PC-9 (cell line): ENCODE data around the gene FUCA2. TPM values are rescaled to one million over a fixed set of nuclear protein-coding genes. Genes with fewer than 3 reads are reported as not detected.

ENCODE experiments used
- BruUV-seq: library from RNA; stranded (reverse); fragments of 400-500 nt; replicated peaks from 2 replicates; lab custom pipeline; 2021; lab: Mats Ljungman, UMichigan
- CTCF ChIA-PET: fragments of 300-600 bp; sonication (Branson Sonifier 250); formaldehyde crosslinking; loops from one replicate; lab custom pipeline; 2022; ENCODE audit warnings: antibody characterized with exemption; lab: Charles Lee
- POLR2A ChIA-PET: fragments of 300-600 bp; sonication (Branson Sonifier 250); formaldehyde crosslinking; loops from one replicate; lab custom pipeline; 2022; ENCODE audit warnings: antibody characterized with exemption; ENCODE audit not compliant: unreplicated experiment; lab: Charles Lee
- DNase-seq, 2 experiments: peaks; one replicate each; pipeline versions ENCODE4 v3.0.0 to v3.0.0-alpha.2; 2015 to 2022; ENCODE audit warnings: mixed read lengths in 1 of 2
- H2AFZ ChIP-seq: fragments of 200-600 bp; sonication (generic); 2 replicates; pipeline ENCODE4 v1.8.1; 2017; ENCODE audit warnings: antibody characterized with exemption
- H3F3A ChIP-seq: fragments of 200-600 bp; sonication (generic); 2 replicates; pipeline ENCODE4 v1.8.1; 2017; ENCODE audit warnings: antibody characterized with exemption, mild to moderate bottlenecking, low read depth; ENCODE audit not compliant: insufficient read depth
- H3K27ac ChIP-seq: fragments of 200-600 bp; sonication (generic); 2 replicates; pipeline ENCODE4 v1.6.1; 2016; ENCODE audit warnings: mixed run types
- H3K27me3 ChIP-seq: fragments of 200-600 bp; sonication (generic); 2 replicates; pipeline ENCODE4 v1.6.1; 2016; ENCODE audit warnings: low read depth, mixed run types; ENCODE audit not compliant: insufficient read depth
- H3K36me3 ChIP-seq: fragments of 200-600 bp; sonication (generic); 2 replicates; pipeline ENCODE4 v1.6.1; 2016; ENCODE audit warnings: low read depth, mixed run types
- H3K4me1 ChIP-seq: fragments of 200-600 bp; sonication (generic); replicated peaks from 2 replicates; pipeline ENCODE4 v1.6.1; 2016; ENCODE audit warnings: mixed run types; ENCODE audit not compliant: insufficient read depth
- H3K4me2 ChIP-seq: fragments of 200-600 bp; sonication (generic); 2 replicates; pipeline ENCODE4 v1.6.1; 2017; ENCODE audit warnings: mixed run types
- H3K4me3 ChIP-seq: fragments of 200-600 bp; sonication (generic); 2 replicates; pipeline ENCODE4 v1.6.1; 2016; ENCODE audit warnings: mixed run types
- H3K79me2 ChIP-seq: fragments of 200-600 bp; sonication (generic); 2 replicates; pipeline ENCODE4 v1.6.1; 2017; ENCODE audit warnings: low read depth, mixed run types
- H3K9me2 ChIP-seq: fragments of 200-600 bp; sonication (generic); 2 replicates; pipeline ENCODE4 v1.8.1; 2017; ENCODE audit warnings: mild to moderate bottlenecking; ENCODE audit not compliant: insufficient read depth
- H3K9me3 ChIP-seq: fragments of 200-600 bp; sonication (generic); 2 replicates; pipeline ENCODE4 v1.8.1; 2016; ENCODE audit warnings: low read depth; ENCODE audit not compliant: insufficient read depth
- H4K20me1 ChIP-seq: fragments of 200-600 bp; sonication (generic); 2 replicates; pipeline ENCODE4 v1.8.1; 2017; ENCODE audit not compliant: insufficient read depth
- CTCF ChIP-seq: fragments of 200-600 bp; sonication (generic); conservative IDR thresholded peaks from 2 replicates; pipeline ENCODE4 v1.6.1; 2017; ENCODE audit warnings: mixed run types, antibody characterized with exemption, mild to moderate bottlenecking, moderate library complexity
- EZH2 ChIP-seq: fragments of 200-600 bp; sonication (generic); IDR thresholded peaks from 2 replicates; pipeline ENCODE4 v1.8.0; 2017; ENCODE audit warnings: antibody characterized with exemption, low read depth
- intact Hi-C: fragments of 100-400 bp; cut with micrococcal nuclease; formaldehyde crosslinking; loops from one replicate; pipeline ENCODE4 v1.10.0; 2022; ENCODE audit not compliant: unreplicated experiment
- total RNA-seq: library from RNA; stranded (reverse); gene quantifications from 2 replicates; pipeline ENCODE4 v1.2.3, GENCODE V29; 2021

The FUCA2 gene
- total RNA-seq, 1 experiment from 2014 or later: 74.8 TPM

- Histone ChIP-seq H3K27ac (no peak overlapping the region), H3K4me1 (no peaks in the 10 kb centered on the region), H3K36me3 (no peaks in the 10 kb centered on the region), H3K79me2 (no peaks in the 10 kb centered on the region), H2AFZ (no peak overlapping the region), H3K9me2 (no peaks in the 10 kb centered on the region), H3F3A (no peaks in the 10 kb centered on the region), H3K4me3 (no peak overlapping the region), H3K27me3 (no peaks in the 10 kb centered on the region), H3K9me3 (no peaks in the 10 kb centered on the region), H4K20me1 (no peaks in the 10 kb centered on the region), H3K4me2 (no peak overlapping the region)
- intact Hi-C loops: no loop called here
- DNase-seq: no peak
- POLR2A ChIA-PET: no interaction called here
- CTCF ChIA-PET: no interaction called here
- no TSS peak for BruUV-seq
- no peak for TF ChIP-seq EZH2
- no peak for TF ChIP-seq CTCF
Observed at GRCh38 chr6:143544011-143544696, 32.6 kb upstream of the FUCA2 start.

- H3K4me3 ChIP-seq: no peak overlapping the region
- no peaks in the 10 kb centered on the region for H3K4me1 ChIP-seq
- BruUV-seq: no TSS peak
- H4K20me1 ChIP-seq: no peaks in the 10 kb centered on the region
- no peaks in the 10 kb centered on the region for H3K27me3 ChIP-seq
- H3K9me2 ChIP-seq: no peaks in the 10 kb centered on the region
- no peaks in the 10 kb centered on the region for H3K9me3 ChIP-seq
- no peak overlapping the region for H2AFZ ChIP-seq
- no peaks in the 10 kb centered on the region for H3F3A ChIP-seq
- H3K4me2 ChIP-seq: no peak overlapping the region
- no peak for TF ChIP-seq EZH2
- no peak for TF ChIP-seq CTCF
- intact Hi-C loops: no loop called here
- no peak overlapping the region for H3K27ac ChIP-seq
- H3K36me3 ChIP-seq: no peaks in the 10 kb centered on the region
- CTCF ChIA-PET: no interaction called here
- H3K79me2 ChIP-seq: no peaks in the 10 kb centered on the region
- no peak for DNase-seq
- POLR2A ChIA-PET: no interaction called here
Observed at GRCh38 chr6:143543435-143543834, 31.9 kb upstream of the FUCA2 start.

DNA sequence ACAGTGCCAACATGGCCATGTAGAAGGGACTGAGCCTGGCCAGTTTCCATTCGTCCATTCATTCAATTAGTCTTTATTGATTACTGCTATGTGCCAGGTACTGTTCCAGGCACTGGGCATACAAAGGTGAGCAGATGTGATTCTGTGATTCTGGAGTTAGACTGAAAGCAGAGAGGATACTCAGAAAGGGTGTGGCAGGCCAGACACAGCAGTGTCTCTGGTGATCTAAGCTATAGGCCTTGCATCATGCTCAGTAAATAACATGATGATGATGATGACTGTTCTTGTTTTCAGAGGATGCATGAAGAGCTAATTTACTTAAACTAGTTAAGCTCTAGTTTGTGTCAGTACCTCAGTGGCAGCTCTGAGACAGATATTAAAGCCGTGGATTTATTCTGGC is 31.4 kb upstream of the FUCA2 start:
- H3K36me3 ChIP-seq: no peaks in the 10 kb centered on the region
- no peak overlapping the region for H3K4me3 ChIP-seq
- BruUV-seq: no TSS peak
- no peaks in the 10 kb centered on the region; the same call in 1 of the 2 replicates for H3K4me1 ChIP-seq
- intact Hi-C loops: no loop called here
- H3F3A ChIP-seq: no peaks in the 10 kb centered on the region
- H3K27ac ChIP-seq: no peak overlapping the region
- no peaks in the 10 kb centered on the region for H3K9me2 ChIP-seq
- TF ChIP-seq CTCF (no peak), EZH2 (no peak)
- no peak for DNase-seq
- H3K9me3 ChIP-seq: no peaks in the 10 kb centered on the region
- H4K20me1 ChIP-seq: no peaks in the 10 kb centered on the region
- no peak overlapping the region for H3K4me2 ChIP-seq
- no peaks in the 10 kb centered on the region for H3K27me3 ChIP-seq
- H3K79me2 ChIP-seq: no peaks in the 10 kb centered on the region
- ChIA-PET CTCF (no interaction called here), POLR2A (no interaction called here)
- no peak overlapping the region for H2AFZ ChIP-seq
